HepG2 (cell line): ENCODE data around the gene HOXD3. TPM values are rescaled to one million over a fixed set of nuclear protein-coding genes. Genes with fewer than 3 reads are reported as not detected.

Source experiments
- ATAC-seq: fragments of 200-7000 bp; cut with Tn5 transposase; 3 replicates; pipeline ENCODE4 v1.9.1; 2020; ENCODE audit warnings: mild to moderate bottlenecking, moderate library complexity
- BruUV-seq: library from RNA; stranded (reverse); fragments of 400-500 nt; replicated peaks from 2 replicates; lab custom pipeline; 2021; lab: Mats Ljungman, UMichigan
- CTCF ChIA-PET: fragments of 300-600 bp; formaldehyde crosslinking; extraction: SDS; loops from one replicate; lab custom pipeline; 2021; ENCODE audit warnings: low total read pairs, inconsistent platforms, low intra/inter-chr PET ratio; lab: Yijun Ruan, JAX
- POLR2A ChIA-PET: fragments of 350-600 bp; sonication (Branson Sonifier 250); formaldehyde crosslinking; loops from one replicate; lab custom pipeline; 2020; ENCODE audit warnings: antibody characterized with exemption, inconsistent platforms; lab: Yijun Ruan, JAX
- DNase-seq: peaks from one replicate; pipeline ENCODE4 v3.0.0-alpha.2; 2015; ENCODE audit warnings: low spot score
- FAIRE-seq: peaks from 3 replicates; lab custom pipeline; 2011; peaks lifted over from hg19 to GRCh38; lab: Jason Lieb, UNC
- H2AFZ ChIP-seq: one replicate; pipeline ENCODE4 v1.6.1; 2011; ENCODE audit warnings: low read length, inconsistent platforms
- H3K27ac ChIP-seq: fragments of 300-600 bp; 3 replicates; pipeline ENCODE4 v1.8.0; 2011; ENCODE audit warnings: mixed run types, mild to moderate bottlenecking, mixed read lengths, low read length, inconsistent platforms; ENCODE audit not compliant: insufficient read depth; ENCODE audit errors: extremely low read length
- H3K27me3 ChIP-seq, 2 experiments: fragments of 200-600 bp in 1 of 2; 2 replicates in 1 of 2; 3 replicates in 1 of 2; pipeline versions ENCODE4 v1.6.0 to v1.8.0; 2011; ENCODE audit warnings: low read length in 2 of 2, mild to moderate bottlenecking in 2 of 2, moderate library complexity in 2 of 2, inconsistent platforms in 1 of 2; ENCODE audit not compliant: insufficient read depth in 2 of 2, control insufficient read depth in 1 of 2
- H3K36me3 ChIP-seq, 2 experiments: fragments of 200-600 bp in 1 of 2; replicated peaks in 1 of 2; 2 replicates in 1 of 2; 3 replicates in 1 of 2; pipeline versions ENCODE4 v1.5.1 to v1.8.0; 2011; ENCODE audit warnings: low read length in 2 of 2, inconsistent platforms in 1 of 2; ENCODE audit not compliant: insufficient read depth in 2 of 2, control insufficient read depth in 1 of 2
- H3K4me1 ChIP-seq: 2 replicates; pipeline ENCODE4 v1.5.1; 2012; ENCODE audit warnings: low read length, inconsistent platforms; ENCODE audit not compliant: insufficient read depth
- H3K4me2 ChIP-seq: 2 replicates; pipeline ENCODE4 v1.6.0; 2011; ENCODE audit warnings: low read depth, low read length, inconsistent platforms
- H3K4me3 ChIP-seq, 3 experiments: fragments of 200-600 bp in 1 of 3; sonication (generic), shearing (Covaris generic) in 1 of 3; replicated peaks in 1 of 3; 2 replicates each; pipeline ENCODE4 v1.5.1; 2011 to 2016; ENCODE audit warnings: low read length in 3 of 3, inconsistent platforms in 2 of 3, low read depth in 2 of 3, mild to moderate bottlenecking in 2 of 3, control low read depth in 1 of 3, mixed read lengths in 1 of 3; ENCODE audit not compliant: insufficient read depth in 1 of 3
- H3K79me2 ChIP-seq: one replicate; pipeline ENCODE4 v1.6.1; 2011; ENCODE audit warnings: low read length, inconsistent platforms; ENCODE audit not compliant: insufficient read depth
- H3K9ac ChIP-seq: 2 replicates; pipeline ENCODE4 v1.6.0; 2011; ENCODE audit warnings: mild to moderate bottlenecking, low read depth, low read length, inconsistent platforms; ENCODE audit not compliant: insufficient read depth
- H3K9me3 ChIP-seq: 2 replicates; pipeline ENCODE4 v1.5.1; 2012; ENCODE audit warnings: mild to moderate bottlenecking, low read length
- H4K20me1 ChIP-seq: 2 replicates; pipeline ENCODE4 v1.6.0; 2011; ENCODE audit warnings: inconsistent platforms, mild to moderate bottlenecking, low read length, moderate library complexity; ENCODE audit not compliant: insufficient read depth
- CBX2 ChIP-seq, 2 experiments: fragments of 200-600 bp in 1 of 2; sonication (generic); formaldehyde crosslinking in 1 of 2; IDR thresholded peaks; 2 replicates each; pipeline versions ENCODE4 v1.7.0 to v1.8.1; 2018 to 2022; ENCODE audit warnings: low read depth in 2 of 2, low read length in 1 of 2, mild to moderate bottlenecking in 1 of 2, missing genetic modification reagents in 1 of 2
- HNRNPL ChIP-seq: fragments of 200-400 bp; formaldehyde crosslinking; IDR thresholded peaks from 2 replicates; pipeline ENCODE4 v1.6.1; 2017; ENCODE audit warnings: mild to moderate bottlenecking, low read depth, low read length
- SALL1 ChIP-seq: sonication (generic); formaldehyde crosslinking; IDR thresholded peaks from 2 replicates; pipeline ENCODE4 v1.8.0; 2022; ENCODE audit warnings: mild to moderate bottlenecking, missing genetic modification reagents
- TFAP4 ChIP-seq: sonication (generic); IDR thresholded peaks from 2 replicates; pipeline ENCODE4 v1.6.1; 2016; ENCODE audit warnings: low read depth, borderline replicate concordance
- ZBTB34 ChIP-seq: sonication (generic); formaldehyde crosslinking; IDR thresholded peaks from 2 replicates; pipeline ENCODE4 v1.8.0; 2022; ENCODE audit warnings: mild to moderate bottlenecking, missing genetic modification reagents
- ZNF687 ChIP-seq: sonication (generic); formaldehyde crosslinking; IDR thresholded peaks from 2 replicates; pipeline ENCODE4 v1.5.1; 2020; ENCODE audit warnings: mild to moderate bottlenecking, missing genetic modification reagents, moderate library complexity
- WGBS: methylation state at CpG from one replicate; pipeline ENCODE4 v1.1.6; 2017; ENCODE audit warnings: low lambda C conversion rate; 5-methylcytosine and 5-hydroxymethylcytosine counted together
- in situ Hi-C: cut with HindIII; loops from 2 replicates; pipeline ENCODE4 v1.10.0; 2017; ENCODE audit warnings: low pct_unique_long_range_greater_than_20kb; ENCODE audit not compliant: extremely low pct_ligation_motif_present
- intact Hi-C: fragments of 100-400 bp; cut with micrococcal nuclease; formaldehyde crosslinking; loops from one replicate; pipeline ENCODE4 v1.10.0; 2022; ENCODE audit not compliant: unreplicated experiment
- polyA plus RNA-seq, 8 experiments: library from polyadenylated mRNA; depleted of rRNA in 3 of 8; stranded (reverse) in 7 of 8; unstranded in 1 of 8; fragments of >200 nt; fragmentation: Illumina TruSeq in 4 of 8; extraction: Trizol in 4 of 8; gene quantifications; 2 replicates each; pipeline versions ENCODE4 v1.2.1 to v1.2.3, GENCODE V29; 2011 to 2016; ENCODE audit warnings: low read depth in 4 of 8, missing spikeins in 1 of 8, mixed read lengths in 1 of 8; ENCODE audit not compliant: insufficient read depth in 1 of 8
- total RNA-seq, 5 experiments: library from RNA; depleted of rRNA; stranded (reverse); fragments of >200 nt; fragmentation: Illumina TruSeq; extraction: Trizol; gene quantifications; 2 replicates each; pipeline ENCODE4 v1.2.3, GENCODE V29; 2016; ENCODE audit warnings: low read depth in 1 of 5

HOXD3 gene
- total and polyA plus RNA-seq, 2 of the 13 experiments (the other 11 are each of a cell fraction or from before 2014, with no cell fraction given), result 0.05 to 0.09 TPM

- no peaks in the 10 kb centered on the region for H4K20me1 ChIP-seq
- no peak overlapping the region; a peak in 1 of 6 replicates for H3K4me3 ChIP-seq
- no peak overlapping the region for H3K9ac ChIP-seq
- BruUV-seq, result no TSS peak
- peak; percentile 78 for TF ChIP-seq CBX2 (IDR thresholded peaks at IDR 0.05; ENCODE audit: low read depth, low read length)
- no peak for TF ChIP-seq CBX2 (CRISPR knock-in tag; IDR thresholded peaks at IDR 0.05; ENCODE audit: low read depth)
- no peak for TF ChIP-seq SALL1 (CRISPR knock-in tag)
- TF ChIP-seq, all 625 proteins: peak for 1
- Histone ChIP-seq H3K4me2 (peak overlapping the region; percentile 37), H3K4me1 (peaks cover 25% of the 10 kb centered on the region), H3K9me3 (no peaks in the 10 kb centered on the region), H3K27ac (no peak overlapping the region), H3K79me2 (no peaks in the 10 kb centered on the region), H2AFZ (no peak overlapping the region), H3K27me3 (peaks cover 19 to 92% of the 10 kb centered on the region in 2 experiments), H3K36me3 (no peaks in the 10 kb centered on the region)
- intact Hi-C loops (no loop called here), in situ Hi-C loops (no loop called here)
- 39% methylated on average over 24 of the region's 24 CpGs for WGBS
- no peak for ATAC-seq
- CTCF ChIA-PET, result no interaction called here
- POLR2A ChIA-PET, result no interaction called here
- no peak for FAIRE-seq
- no peak for DNase-seq
Measured at GRCh38 chr2:176149939-176150583, 7.0 kb upstream of the HOXD3 start.

- Histone ChIP-seq H3K27me3 (peaks cover 20 to 92% of the 10 kb centered on the region in 2 experiments), H3K4me3 (no peak overlapping the region), H3K9ac (no peak overlapping the region), H2AFZ (no peak overlapping the region), H3K4me2 (no peak overlapping the region), H3K4me1 (peaks cover 25% of the 10 kb centered on the region), H3K9me3 (no peaks in the 10 kb centered on the region), H3K36me3 (no peaks in the 10 kb centered on the region), H3K27ac (no peak overlapping the region), H4K20me1 (no peaks in the 10 kb centered on the region), H3K79me2 (no peaks in the 10 kb centered on the region)
- intact Hi-C loops (no loop called here), in situ Hi-C loops (no loop called here)
- DNase-seq, result no peak
- ATAC-seq, result no peak
- ChIA-PET CTCF (no interaction called here), POLR2A (no interaction called here)
- no peak for FAIRE-seq
- BruUV-seq, result no TSS peak
- no peak for TF ChIP-seq ZBTB34
- TF ChIP-seq HNRNPL, result 0 out of 2 replicates have a peak, but pooled peaks have one; percentile 53
- TF ChIP-seq TFAP4, result no peak
- TF ChIP-seq ZNF687 (CRISPR knock-in tag), result 0 out of 2 replicates have a peak, but pooled peaks have one; percentile 6
- WGBS, result 14% methylated on average over 8 of the region's 14 CpGs
Measured at GRCh38 chr2:176150584-176151441, 6.3 kb upstream of the HOXD3 start.
